ENCODE results near the gene BAHCC1. TPM values are rescaled to one million over a fixed set of nuclear protein-coding genes. Genes with fewer than 3 reads are reported as not detected.

Gene BAHCC1
- total and polyA plus RNA-seq, 9 of the 15 experiments (the other 6 are each of a cell fraction or from before 2014, with no cell fraction given): 0.14 to 26.9 (median 5.0) TPM

DNA sequence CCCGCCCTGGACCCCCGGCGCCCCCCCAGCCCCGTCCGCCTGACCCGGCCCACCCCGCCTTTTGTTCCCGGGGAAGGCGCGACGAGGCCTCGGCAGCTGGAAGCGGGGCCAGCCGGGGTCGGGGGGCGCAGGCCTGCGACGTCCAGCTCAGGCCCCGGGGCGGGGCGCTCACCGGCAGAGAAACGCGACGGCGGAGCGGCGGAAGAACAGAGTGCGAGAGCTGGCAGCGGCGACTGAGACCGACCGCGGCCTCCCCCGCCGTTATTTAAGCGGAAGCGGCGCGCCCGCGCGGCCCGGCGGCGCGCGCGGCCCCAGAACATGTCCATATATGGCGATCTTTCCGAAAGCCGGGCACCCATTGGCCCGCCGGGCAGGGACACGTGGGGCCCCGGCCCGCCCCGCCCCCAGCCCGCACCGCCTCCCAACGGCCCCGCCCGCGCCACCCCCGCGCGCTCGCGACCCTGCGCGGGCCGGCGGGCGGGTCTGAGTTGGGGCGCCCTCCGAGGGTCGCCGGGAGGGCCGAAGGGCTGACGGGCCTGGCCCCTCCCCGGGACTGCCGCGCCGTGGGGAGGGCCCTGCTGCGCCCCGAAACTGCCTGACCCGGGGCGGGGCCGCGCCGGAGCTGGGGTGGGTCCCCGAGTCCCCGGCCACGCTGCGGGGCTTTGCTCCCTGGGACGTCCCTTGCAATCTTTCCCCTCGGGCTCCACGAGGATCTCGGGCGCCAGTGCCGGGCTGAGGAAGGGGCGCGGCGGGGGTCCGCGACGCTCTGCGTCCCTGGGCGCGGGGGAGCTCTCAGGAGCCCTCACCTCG, 117.5 kb downstream of the BAHCC1 start, which contains the start of gene ACTG1 (continued):
- TF ChIP-seq RBM25 (IDR thresholded peaks at IDR 0.05; ENCODE audit: low read depth, low read length, severe bottlenecking) (peak; percentile 96), HLTF (IDR thresholded peaks at IDR 0.05) (no peak), E2F4 (CRISPR knock-in tag; IDR thresholded peaks at IDR 0.05; ENCODE audit: low read depth) (no peak), NFE2L1 (tag; IDR thresholded peaks at IDR 0.05; ENCODE audit: borderline replicate concordance, low read depth) (no peak), SMAD4 (CRISPR knock-in tag; conservative IDR thresholded peaks at IDR 0.05) (no peak), SNIP1 (IDR thresholded peaks at IDR 0.05; ENCODE audit: low read depth) (no peak), ZC3H11A (IDR thresholded peaks at IDR 0.05; ENCODE audit: low read depth, low read length) (no peak), SUPT5H (IDR thresholded peaks at IDR 0.05) (peak; percentile 92), ZNF175 (CRISPR knock-in tag; IDR thresholded peaks at IDR 0.05; ENCODE audit: low read depth) (peak; percentile 97), ZNF518B (CRISPR knock-in tag; IDR thresholded peaks at IDR 0.05) (no peak), NCOR1 (IDR thresholded peaks at IDR 0.05) (peak; percentile 61), ZBED1 (IDR thresholded peaks at IDR 0.05) (no peak), MYC (IDR thresholded peaks at IDR 0.05; ENCODE audit: low read depth, low read length) (peak; percentile 68), MYC (CRISPR knock-in tag; IDR thresholded peaks at IDR 0.05; ENCODE audit: borderline replicate concordance, low read depth) (no peak), MAFF (IDR thresholded peaks at IDR 0.05; ENCODE audit: low read length) (no peak)
- TF ChIP-seq, protein P1, sequence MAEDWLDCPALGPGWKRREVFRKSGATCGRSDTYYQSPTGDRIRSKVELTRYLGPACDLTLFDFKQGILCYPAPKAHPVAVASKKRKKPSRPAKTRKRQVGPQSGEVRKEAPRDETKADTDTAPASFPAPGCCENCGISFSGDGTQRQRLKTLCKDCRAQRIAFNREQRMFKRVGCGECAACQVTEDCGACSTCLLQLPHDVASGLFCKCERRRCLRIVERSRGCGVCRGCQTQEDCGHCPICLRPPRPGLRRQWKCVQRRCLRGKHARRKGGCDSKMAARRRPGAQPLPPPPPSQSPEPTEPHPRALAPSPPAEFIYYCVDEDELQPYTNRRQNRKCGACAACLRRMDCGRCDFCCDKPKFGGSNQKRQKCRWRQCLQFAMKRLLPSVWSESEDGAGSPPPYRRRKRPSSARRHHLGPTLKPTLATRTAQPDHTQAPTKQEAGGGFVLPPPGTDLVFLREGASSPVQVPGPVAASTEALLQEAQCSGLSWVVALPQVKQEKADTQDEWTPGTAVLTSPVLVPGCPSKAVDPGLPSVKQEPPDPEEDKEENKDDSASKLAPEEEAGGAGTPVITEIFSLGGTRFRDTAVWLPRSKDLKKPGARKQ (CRISPR knock-in tag; IDR thresholded peaks at IDR 0.05): no peak
- TF ChIP-seq, protein P2, sequence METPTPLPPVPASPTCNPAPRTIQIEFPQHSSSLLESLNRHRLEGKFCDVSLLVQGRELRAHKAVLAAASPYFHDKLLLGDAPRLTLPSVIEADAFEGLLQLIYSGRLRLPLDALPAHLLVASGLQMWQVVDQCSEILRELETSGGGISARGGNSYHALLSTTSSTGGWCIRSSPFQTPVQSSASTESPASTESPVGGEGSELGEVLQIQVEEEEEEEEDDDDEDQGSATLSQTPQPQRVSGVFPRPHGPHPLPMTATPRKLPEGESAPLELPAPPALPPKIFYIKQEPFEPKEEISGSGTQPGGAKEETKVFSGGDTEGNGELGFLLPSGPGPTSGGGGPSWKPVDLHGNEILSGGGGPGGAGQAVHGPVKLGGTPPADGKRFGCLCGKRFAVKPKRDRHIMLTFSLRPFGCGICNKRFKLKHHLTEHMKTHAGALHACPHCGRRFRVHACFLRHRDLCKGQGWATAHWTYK (CRISPR knock-in tag; IDR thresholded peaks at IDR 0.05): peak; percentile 40; the same call in 1 of the 2 replicates
- TF ChIP-seq, protein P3, sequence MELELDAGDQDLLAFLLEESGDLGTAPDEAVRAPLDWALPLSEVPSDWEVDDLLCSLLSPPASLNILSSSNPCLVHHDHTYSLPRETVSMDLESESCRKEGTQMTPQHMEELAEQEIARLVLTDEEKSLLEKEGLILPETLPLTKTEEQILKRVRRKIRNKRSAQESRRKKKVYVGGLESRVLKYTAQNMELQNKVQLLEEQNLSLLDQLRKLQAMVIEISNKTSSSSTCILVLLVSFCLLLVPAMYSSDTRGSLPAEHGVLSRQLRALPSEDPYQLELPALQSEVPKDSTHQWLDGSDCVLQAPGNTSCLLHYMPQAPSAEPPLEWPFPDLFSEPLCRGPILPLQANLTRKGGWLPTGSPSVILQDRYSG (tag; conservative IDR thresholded peaks at IDR 0.05; ENCODE audit: low read depth): no peak
- TF ChIP-seq, protein P4, sequence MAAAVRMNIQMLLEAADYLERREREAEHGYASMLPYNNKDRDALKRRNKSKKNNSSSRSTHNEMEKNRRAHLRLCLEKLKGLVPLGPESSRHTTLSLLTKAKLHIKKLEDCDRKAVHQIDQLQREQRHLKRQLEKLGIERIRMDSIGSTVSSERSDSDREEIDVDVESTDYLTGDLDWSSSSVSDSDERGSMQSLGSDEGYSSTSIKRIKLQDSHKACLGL (CRISPR knock-in tag; IDR thresholded peaks at IDR 0.05; ENCODE audit: borderline replicate concordance, poor library complexity, severe bottlenecking): no peak
